HG02759 (cell line): Measurements from ENCODE around the gene MAN2B2.
A peak's percentile ranks its signal among the peaks of the same experiment; 100 is the strongest.

Source experiments
- ATAC-seq: cut with Tn5 transposase; IDR thresholded peaks from one replicate; pipeline ENCODE4 v1.9.1; 2021; ENCODE audit warnings: mild to moderate bottlenecking, moderate library complexity; ENCODE audit not compliant: unreplicated experiment

MAN2B2 gene

GRCh38 chr4:6574747-6575502 lies at the start of gene MAN2B2:
TSS of gene MAN2B2 (plus strand) at chr4:6575189. CDS start at chr4:6575211, 22 bp downstream.
- ATAC-seq, result peak; percentile 97

- no peak for ATAC-seq
Measured at GRCh38 chr4:6525474-6525873, 49.5 kb upstream of the MAN2B2 start.

- no peak for ATAC-seq
Measured at GRCh38 chr4:6526156-6526555, 48.8 kb upstream of the MAN2B2 start.

GRCh38 chr4:6526671-6527091 lies 48.3 kb upstream of the MAN2B2 start:
- no peak for ATAC-seq

- no peak for ATAC-seq
Measured at GRCh38 chr4:6527259-6527658, 47.7 kb upstream of the MAN2B2 start.

- ATAC-seq, result no peak
Measured at GRCh38 chr4:6527683-6528595, 47.0 kb upstream of the MAN2B2 start.

GRCh38 chr4:6529021-6529420 lies 46.0 kb upstream of the MAN2B2 start:
- ATAC-seq, result no peak

GRCh38 chr4:6530301-6530700 lies 44.7 kb upstream of the MAN2B2 start:
- no peak for ATAC-seq

GRCh38 chr4:6530964-6531363 lies 44.0 kb upstream of the MAN2B2 start:
- ATAC-seq, result no peak

- no peak for ATAC-seq
Measured at GRCh38 chr4:6532102-6532501, 42.9 kb upstream of the MAN2B2 start.

GRCh38 chr4:6532658-6533057 lies 42.3 kb upstream of the MAN2B2 start:
- no peak for ATAC-seq

GRCh38 chr4:6534050-6534449 lies 40.9 kb upstream of the MAN2B2 start:
- no peak for ATAC-seq

- ATAC-seq, result no peak
Measured at GRCh38 chr4:6534618-6535328, 40.2 kb upstream of the MAN2B2 start.

GRCh38 chr4:6535329-6535692 lies 39.7 kb upstream of the MAN2B2 start:
- no peak for ATAC-seq

GRCh38 chr4:6535706-6536105 lies 39.3 kb upstream of the MAN2B2 start:
- no peak for ATAC-seq

- ATAC-seq, result no peak
Measured at GRCh38 chr4:6538111-6538510, 36.9 kb upstream of the MAN2B2 start.

GRCh38 chr4:6538575-6538974 lies 36.4 kb upstream of the MAN2B2 start:
- no peak for ATAC-seq

GRCh38 chr4:6539009-6539764 lies 35.8 kb upstream of the MAN2B2 start:
- no peak for ATAC-seq

- no peak for ATAC-seq
Measured at GRCh38 chr4:6540879-6541278, 34.1 kb upstream of the MAN2B2 start.

GRCh38 chr4:6541789-6542188 lies 33.2 kb upstream of the MAN2B2 start:
- no peak for ATAC-seq

GRCh38 chr4:6542951-6543350 lies 32.0 kb upstream of the MAN2B2 start:
- ATAC-seq, result no peak
